ENCODE measurements around the gene PPFIA1.

DNA sequence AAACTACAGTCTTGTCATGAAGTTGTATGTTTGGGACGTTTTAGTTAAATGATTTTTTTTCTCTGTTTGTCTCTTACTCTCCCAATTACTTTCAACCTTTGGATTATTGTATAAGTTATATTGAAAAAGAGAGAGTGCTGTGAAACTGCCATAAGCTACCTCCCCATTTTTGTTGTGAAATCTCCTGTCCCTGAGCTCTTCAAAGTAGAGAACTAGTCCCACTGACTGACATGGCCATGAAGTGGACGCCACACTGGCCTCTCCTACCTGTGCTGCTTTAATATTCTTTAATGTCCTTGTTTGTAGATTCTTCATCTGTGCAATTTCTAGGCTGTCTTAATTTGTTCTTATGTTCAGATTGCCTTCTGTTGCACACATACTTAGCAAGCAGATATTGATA, 56.3 kb downstream of the PPFIA1 start:
- TF ChIP-seq CTCF (IDR thresholded peaks at IDR 0.05) (no peak), POLR2A (IDR thresholded peaks at IDR 0.05) (no peak)

Measured in right lobe of liver (tissue), 4 donors.